ENCODE measurements around the gene ALG14.
"Not testable (repeated sequence)": the region's sequence is repeated elsewhere in the genome, so short reads cannot be mapped to it uniquely, and the experiment has no call there.

The ALG14 gene

GRCh38 chr1:95061445-95062006, 11.2 kb downstream of the ALG14 start:
- Histone ChIP-seq H3K27me3 (replicated peaks in 2 of 5; ENCODE audit: control insufficient read depth in 4 of 5, insufficient read depth in 5 of 5, low read length in 4 of 5) (no peaks in the 10 kb centered on the region), H3K36me3 (ENCODE audit: control insufficient read depth in 4 of 4, insufficient read depth in 4 of 4, low read length in 3 of 4) (peaks cover 0 to 3% (median 0%) of the 10 kb centered on the region in 4 experiments), H3K27ac (ENCODE audit: insufficient read depth in 1 of 2, low read depth in 1 of 2, low read length in 2 of 2, poor library complexity in 1 of 2, severe bottlenecking in 2 of 2) (no peak overlapping the region), H3K4me1 (ENCODE audit: control extremely low read depth in 1 of 4, control insufficient read depth in 4 of 4, insufficient read depth in 4 of 4, low read length in 3 of 4) (no peaks in the 10 kb centered on the region), H3K4me3 (ENCODE audit: control insufficient read depth in 1 of 7, extremely low read depth in 1 of 7, insufficient read depth in 4 of 7, low read depth in 2 of 7, low read length in 6 of 7) (no peak overlapping the region), H3K9me3 (ENCODE audit: control extremely low read depth in 1 of 5, control insufficient read depth in 4 of 5, insufficient read depth in 2 of 5, low read depth in 1 of 5, low read length in 4 of 5) (no peaks in the 10 kb centered on the region)
- CTCF ChIA-PET: interaction anchor here (0.5 to 1.8 kb wide), 4 partner anchors 10 to 55 kb away, joined by 3 to 5 read pairs (median 3); no protein-coding TSS in a partner anchor
- POLR2A ChIA-PET: no interaction called here
- 92% methylated on average over 2 of the region's 3 CpGs for WGBS (ENCODE audit: insufficient coverage)
- no peak for DNase-seq

GRCh38 chr1:95058974-95059373, 13.8 kb downstream of the ALG14 start:
- Histone ChIP-seq H3K27me3 (replicated peaks in 2 of 5; ENCODE audit: control insufficient read depth in 4 of 5, insufficient read depth in 5 of 5, low read length in 4 of 5) (no peaks in the 10 kb centered on the region), H3K9me3 (ENCODE audit: control extremely low read depth in 1 of 5, control insufficient read depth in 4 of 5, insufficient read depth in 2 of 5, low read depth in 1 of 5, low read length in 4 of 5) (no peaks in the 10 kb centered on the region), H3K36me3 (ENCODE audit: control insufficient read depth in 4 of 4, insufficient read depth in 4 of 4, low read length in 3 of 4) (peaks cover 0 to 3% (median 0%) of the 10 kb centered on the region in 4 experiments), H3K4me1 (ENCODE audit: control extremely low read depth in 1 of 4, control insufficient read depth in 4 of 4, insufficient read depth in 4 of 4, low read length in 3 of 4) (no peaks in the 10 kb centered on the region), H3K4me3 (ENCODE audit: control insufficient read depth in 1 of 7, extremely low read depth in 1 of 7, insufficient read depth in 4 of 7, low read depth in 2 of 7, low read length in 6 of 7) (no peak overlapping the region), H3K27ac (ENCODE audit: insufficient read depth in 1 of 2, low read depth in 1 of 2, low read length in 2 of 2, poor library complexity in 1 of 2, severe bottlenecking in 2 of 2) (no peak overlapping the region)
- 98% methylated on average over 8 of the region's 9 CpGs for WGBS (ENCODE audit: insufficient coverage)
- CTCF ChIA-PET: interaction anchor here (0.6 to 1.7 kb wide), 4 partner anchors 18 to 162 kb away, joined by 3 to 5 read pairs (median 4); no protein-coding TSS in a partner anchor
- POLR2A ChIA-PET: interaction anchor here (0.6 kb wide), 1 partner anchor 10 kb away, joined by 3 read pairs; no protein-coding TSS in a partner anchor
- DNase-seq: no peak

GRCh38 chr1:95057351-95057750, 15.4 kb downstream of the ALG14 start:
- Histone ChIP-seq H3K27me3 (replicated peaks in 2 of 5; ENCODE audit: control insufficient read depth in 4 of 5, insufficient read depth in 5 of 5, low read length in 4 of 5) (no peaks in the 10 kb centered on the region), H3K9me3 (ENCODE audit: control extremely low read depth in 1 of 5, control insufficient read depth in 4 of 5, insufficient read depth in 2 of 5, low read depth in 1 of 5, low read length in 4 of 5) (no peaks in the 10 kb centered on the region), H3K27ac (ENCODE audit: insufficient read depth in 1 of 2, low read depth in 1 of 2, low read length in 2 of 2, poor library complexity in 1 of 2, severe bottlenecking in 2 of 2) (no peak overlapping the region), H3K36me3 (ENCODE audit: control insufficient read depth in 4 of 4, insufficient read depth in 4 of 4, low read length in 3 of 4) (no peaks in the 10 kb centered on the region), H3K4me3 (ENCODE audit: control insufficient read depth in 1 of 7, extremely low read depth in 1 of 7, insufficient read depth in 4 of 7, low read depth in 2 of 7, low read length in 6 of 7) (no peak overlapping the region), H3K4me1 (ENCODE audit: control extremely low read depth in 1 of 4, control insufficient read depth in 4 of 4, insufficient read depth in 4 of 4, low read length in 3 of 4) (no peaks in the 10 kb centered on the region)
- no CpG with 5 or more reads among the region's 6 CpGs for WGBS (ENCODE audit: insufficient coverage)
- DNase-seq: no peak
- POLR2A ChIA-PET: no interaction called here
- CTCF ChIA-PET: no interaction called here

- Histone ChIP-seq H3K4me3 (ENCODE audit: control insufficient read depth in 1 of 7, extremely low read depth in 1 of 7, insufficient read depth in 4 of 7, low read depth in 2 of 7, low read length in 6 of 7) (no peak overlapping the region), H3K27ac (ENCODE audit: insufficient read depth in 1 of 2, low read depth in 1 of 2, low read length in 2 of 2, poor library complexity in 1 of 2, severe bottlenecking in 2 of 2) (no peak overlapping the region), H3K27me3 (replicated peaks in 2 of 5; ENCODE audit: control insufficient read depth in 4 of 5, insufficient read depth in 5 of 5, low read length in 4 of 5) (no peaks in the 10 kb centered on the region), H3K9me3 (ENCODE audit: control extremely low read depth in 1 of 5, control insufficient read depth in 4 of 5, insufficient read depth in 2 of 5, low read depth in 1 of 5, low read length in 4 of 5) (no peaks in the 10 kb centered on the region), H3K36me3 (ENCODE audit: control insufficient read depth in 4 of 4, insufficient read depth in 4 of 4, low read length in 3 of 4) (no peaks in the 10 kb centered on the region), H3K4me1 (ENCODE audit: control extremely low read depth in 1 of 4, control insufficient read depth in 4 of 4, insufficient read depth in 4 of 4, low read length in 3 of 4) (no peaks in the 10 kb centered on the region)
- 100% methylated on average over 4 of the region's 5 CpGs for WGBS (ENCODE audit: insufficient coverage)
- ChIA-PET CTCF (interaction anchor here (0.7 to 1.3 kb wide), 3 partner anchors 11 to 199 kb away, joined by 3 to 4 read pairs (median 3); no protein-coding TSS in a partner anchor), POLR2A (interaction anchor here (0.7 to 1.1 kb wide), 2 partner anchors 9 to 321 kb away, joined by 3 read pairs; no protein-coding TSS in a partner anchor)
- DNase-seq: no peak
Measured at GRCh38 chr1:95049935-95050334, 22.8 kb downstream of the ALG14 start.

- no peaks in the 10 kb centered on the region for H3K9me3 ChIP-seq (ENCODE audit: control extremely low read depth in 1 of 5, control insufficient read depth in 4 of 5, insufficient read depth in 2 of 5, low read depth in 1 of 5, low read length in 4 of 5)
- H3K27me3 ChIP-seq (replicated peaks in 2 of 5; ENCODE audit: control insufficient read depth in 4 of 5, insufficient read depth in 5 of 5, low read length in 4 of 5): no peaks in the 10 kb centered on the region
- H3K4me3 ChIP-seq (ENCODE audit: control insufficient read depth in 1 of 7, extremely low read depth in 1 of 7, insufficient read depth in 4 of 7, low read depth in 2 of 7, low read length in 6 of 7): no peak overlapping the region
- ChIA-PET POLR2A (no interaction called here), CTCF (interaction anchor here (0.9 to 2.4 kb wide), 3 partner anchors 8 to 198 kb away, joined by 3 to 9 read pairs (median 3); no protein-coding TSS in a partner anchor)
- WGBS (ENCODE audit: insufficient coverage): 100% methylated on average over 2 of the region's 3 CpGs
- no peak overlapping the region for H3K27ac ChIP-seq (ENCODE audit: insufficient read depth in 1 of 2, low read depth in 1 of 2, low read length in 2 of 2, poor library complexity in 1 of 2, severe bottlenecking in 2 of 2)
- no peaks in the 10 kb centered on the region for H3K4me1 ChIP-seq (ENCODE audit: control extremely low read depth in 1 of 4, control insufficient read depth in 4 of 4, insufficient read depth in 4 of 4, low read length in 3 of 4)
- no peaks in the 10 kb centered on the region for H3K36me3 ChIP-seq (ENCODE audit: control insufficient read depth in 4 of 4, insufficient read depth in 4 of 4, low read length in 3 of 4)
- no peak for DNase-seq
Measured at GRCh38 chr1:95048317-95048716, 24.4 kb downstream of the ALG14 start.

- H3K36me3 ChIP-seq (ENCODE audit: control insufficient read depth in 4 of 4, insufficient read depth in 4 of 4, low read length in 3 of 4); H3K4me1 ChIP-seq (ENCODE audit: control extremely low read depth in 1 of 4, control insufficient read depth in 4 of 4, insufficient read depth in 4 of 4, low read length in 3 of 4); H3K27me3 ChIP-seq (replicated peaks in 2 of 5; ENCODE audit: control insufficient read depth in 4 of 5, insufficient read depth in 5 of 5, low read length in 4 of 5); H3K4me3 ChIP-seq (ENCODE audit: control insufficient read depth in 1 of 7, extremely low read depth in 1 of 7, insufficient read depth in 4 of 7, low read depth in 2 of 7, low read length in 6 of 7); POLR2A ChIA-PET; H3K9me3 ChIP-seq (ENCODE audit: control extremely low read depth in 1 of 5, control insufficient read depth in 4 of 5, insufficient read depth in 2 of 5, low read depth in 1 of 5, low read length in 4 of 5); H3K27ac ChIP-seq (ENCODE audit: insufficient read depth in 1 of 2, low read depth in 1 of 2, low read length in 2 of 2, poor library complexity in 1 of 2, severe bottlenecking in 2 of 2); DNase-seq: not testable (repeated sequence)
- 100% methylated on average over 3 of the region's 3 CpGs for WGBS (ENCODE audit: insufficient coverage)
- CTCF ChIA-PET: interaction anchor here (2.4 kb wide), 1 partner anchor 194 kb away, joined by 9 read pairs; no protein-coding TSS in a partner anchor
Measured at GRCh38 chr1:95047624-95048023, 25.1 kb downstream of the ALG14 start.

GRCh38 chr1:95046359-95046758, 26.4 kb downstream of the ALG14 start:
- H3K9me3 ChIP-seq (ENCODE audit: control extremely low read depth in 1 of 5, control insufficient read depth in 4 of 5, insufficient read depth in 2 of 5, low read depth in 1 of 5, low read length in 4 of 5): no peaks in the 10 kb centered on the region
- H3K4me3 ChIP-seq (ENCODE audit: control insufficient read depth in 1 of 7, extremely low read depth in 1 of 7, insufficient read depth in 4 of 7, low read depth in 2 of 7, low read length in 6 of 7): no peak overlapping the region
- ChIA-PET CTCF (interaction anchor here (3.9 kb wide), 1 partner anchor 193 kb away, joined by 74 read pairs; no protein-coding TSS in a partner anchor), POLR2A (no interaction called here)
- no peaks in the 10 kb centered on the region for H3K27me3 ChIP-seq (replicated peaks in 2 of 5; ENCODE audit: control insufficient read depth in 4 of 5, insufficient read depth in 5 of 5, low read length in 4 of 5)
- H3K27ac ChIP-seq (ENCODE audit: insufficient read depth in 1 of 2, low read depth in 1 of 2, low read length in 2 of 2, poor library complexity in 1 of 2, severe bottlenecking in 2 of 2): no peak overlapping the region
- WGBS (ENCODE audit: insufficient coverage): 100% methylated on average over 2 of the region's 3 CpGs
- DNase-seq: no peak
- H3K4me1 ChIP-seq (ENCODE audit: control extremely low read depth in 1 of 4, control insufficient read depth in 4 of 4, insufficient read depth in 4 of 4, low read length in 3 of 4): no peaks in the 10 kb centered on the region
- H3K36me3 ChIP-seq (ENCODE audit: control insufficient read depth in 4 of 4, insufficient read depth in 4 of 4, low read length in 3 of 4): no peaks in the 10 kb centered on the region

Measured in common myeloid progenitor, CD34-positive (primary cell).